CD4-positive, alpha-beta memory T cell (primary cell): ENCODE data around the gene KLHL28. TPM values are rescaled to one million over a fixed set of nuclear protein-coding genes. Genes with fewer than 3 reads are reported as not detected.

Experiments
- CTCF ChIA-PET: fragments of 350-600 bp; sonication (Branson Sonifier 250); formaldehyde crosslinking; loops from one replicate; lab custom pipeline; 2021; ENCODE audit warnings: inconsistent platforms; ENCODE audit not compliant: partially characterized antibody; lab: Charles Lee
- POLR2A ChIA-PET: fragments of 350-600 bp; sonication (Branson Sonifier 250); formaldehyde crosslinking; loops from one replicate; lab custom pipeline; 2021; ENCODE audit not compliant: partially characterized antibody; lab: Charles Lee
- DNase-seq, 5 donors: peaks; one replicate each; pipeline versions ENCODE4 v3.0.0 to v3.0.0-alpha.2; 2020 to 2022; ENCODE audit warnings: mixed read lengths in 1 of 5
- H3K27ac ChIP-seq: one replicate; pipeline ENCODE4 v1.7.0; 2013; ENCODE audit warnings: low read depth, low read length
- H3K27me3 ChIP-seq: 2 replicates; pipeline ENCODE4 v1.7.0; 2013; ENCODE audit warnings: mild to moderate bottlenecking, low read length, moderate library complexity; ENCODE audit not compliant: insufficient read depth
- H3K36me3 ChIP-seq: 2 replicates; pipeline ENCODE4 v1.7.0; 2013; ENCODE audit warnings: mild to moderate bottlenecking, low read length, moderate library complexity; ENCODE audit not compliant: insufficient read depth
- H3K4me1 ChIP-seq: 2 replicates; pipeline ENCODE4 v1.7.0; 2013; ENCODE audit warnings: mild to moderate bottlenecking, low read length, moderate library complexity; ENCODE audit not compliant: insufficient read depth
- H3K4me3 ChIP-seq, 2 donors: one replicate each; pipeline ENCODE4 v1.7.0; 2013; ENCODE audit warnings: low read length in 2 of 2, mild to moderate bottlenecking in 1 of 2
- H3K9me3 ChIP-seq, 2 donors: one replicate each; pipeline ENCODE4 v1.7.0; 2013; ENCODE audit warnings: low read length in 2 of 2, control low read depth in 1 of 2; ENCODE audit not compliant: control insufficient read depth in 1 of 2
- H3K27ac Mint-ChIP-seq, 7 donors: one replicate each; pipeline ENCODE4 v1.8.0; 2020 to 2021; ENCODE audit warnings: mixed read lengths in 7 of 7, mild to moderate bottlenecking in 6 of 7, inconsistent platforms in 3 of 7, moderate library complexity in 3 of 7
- H3K27me3 Mint-ChIP-seq, 2 donors: one replicate each; pipeline ENCODE4 v1.8.0; 2020 to 2021; ENCODE audit warnings: mixed read lengths in 2 of 2
- H3K36me3 Mint-ChIP-seq, 2 donors: one replicate each; pipeline ENCODE4 v1.8.0; 2020 to 2021; ENCODE audit warnings: mixed read lengths in 2 of 2, inconsistent platforms in 1 of 2, mild to moderate bottlenecking in 1 of 2
- H3K4me1 Mint-ChIP-seq, 4 donors: one replicate each; pipeline ENCODE4 v1.8.0; 2020 to 2021; ENCODE audit warnings: mixed read lengths in 4 of 4, mild to moderate bottlenecking in 1 of 4
- H3K4me3 Mint-ChIP-seq, 8 donors: one replicate each; pipeline ENCODE4 v1.8.0; 2020 to 2021; ENCODE audit warnings: mixed read lengths in 8 of 8, mild to moderate bottlenecking in 7 of 8, moderate library complexity in 6 of 8, inconsistent platforms in 3 of 8
- H3K9me3 Mint-ChIP-seq, 8 donors: one replicate each; pipeline ENCODE4 v1.8.0; 2020 to 2021; ENCODE audit warnings: mixed read lengths in 8 of 8, mild to moderate bottlenecking in 5 of 8, inconsistent platforms in 3 of 8, moderate library complexity in 1 of 8
- intact Hi-C: fragments of 100-400 bp; cut with micrococcal nuclease; formaldehyde crosslinking; loops from one replicate; pipeline ENCODE4 v1.15.1; 2023
- polyA plus RNA-seq, 2 donors: library from polyadenylated mRNA; unstranded; fragments of 300-500 nt; fragmentation: Illumina TruSeq; gene quantifications; one replicate each; pipeline ENCODE4 v1.2.3, GENCODE V29; 2021
- total RNA-seq, 2 experiments: library from RNA; stranded (reverse); gene quantifications; one replicate each; pipeline ENCODE4 v1.2.3, GENCODE V29; 2021

Gene KLHL28
- total and polyA plus RNA-seq, 4 experiments from 2014 or later, result 38.4 to 69.9 (median 42.5) TPM

DNA sequence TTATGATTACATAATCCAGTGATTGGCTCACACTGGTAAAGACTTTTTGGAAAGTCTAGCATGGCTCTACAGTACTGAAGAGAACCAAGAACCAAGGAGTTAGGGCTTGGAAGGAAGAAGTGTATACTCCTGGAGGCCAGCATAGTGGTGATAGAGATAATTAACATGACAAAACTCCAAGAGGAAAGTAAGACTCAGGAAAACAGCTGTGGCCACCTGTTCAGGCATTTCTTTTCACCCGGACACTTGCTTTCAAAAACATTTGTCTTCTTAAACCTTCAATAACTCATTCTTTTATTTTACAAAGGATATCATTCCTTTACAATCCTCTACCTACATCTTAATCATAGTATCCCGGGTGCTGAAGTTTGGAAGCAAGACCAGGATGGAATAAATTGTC, 50.9 kb downstream of the KLHL28 start:
- Histone ChIP-seq H3K4me3 (no peak overlapping the region), H3K27me3 (peaks cover 17% of the 10 kb centered on the region), H3K27ac (no peak overlapping the region), H3K4me1 (no peaks in the 10 kb centered on the region), H3K9me3 (no peaks in the 10 kb centered on the region), H3K36me3 (no peaks in the 10 kb centered on the region)
- ChIA-PET POLR2A (no interaction called here), CTCF (interaction anchor here (4.2 kb wide), 1 partner anchor 359 kb away, joined by 33 read pairs; no protein-coding TSS in a partner anchor)
- H3K36me3 Mint-ChIP-seq, result peaks cover 0 to 1% of the 10 kb centered on the region in 2 donors
- H3K27ac Mint-ChIP-seq, result no peak overlapping the region
- peaks cover 0 to 13% (median 4%) of the 10 kb centered on the region in 8 donors for H3K9me3 Mint-ChIP-seq
- H3K27me3 Mint-ChIP-seq, result peaks cover 22 to 30% of the 10 kb centered on the region in 2 donors
- intact Hi-C loops, result loop anchor here (5.0 kb wide), 1 partner anchor 341 kb away; the partner anchor contains the start of gene MIS18BP1
- H3K4me3 Mint-ChIP-seq, result no peak overlapping the region
- H3K4me1 Mint-ChIP-seq, result peaks cover 4 to 10% (median 6%) of the 10 kb centered on the region in 4 donors
- DNase-seq, result no peak

DNA sequence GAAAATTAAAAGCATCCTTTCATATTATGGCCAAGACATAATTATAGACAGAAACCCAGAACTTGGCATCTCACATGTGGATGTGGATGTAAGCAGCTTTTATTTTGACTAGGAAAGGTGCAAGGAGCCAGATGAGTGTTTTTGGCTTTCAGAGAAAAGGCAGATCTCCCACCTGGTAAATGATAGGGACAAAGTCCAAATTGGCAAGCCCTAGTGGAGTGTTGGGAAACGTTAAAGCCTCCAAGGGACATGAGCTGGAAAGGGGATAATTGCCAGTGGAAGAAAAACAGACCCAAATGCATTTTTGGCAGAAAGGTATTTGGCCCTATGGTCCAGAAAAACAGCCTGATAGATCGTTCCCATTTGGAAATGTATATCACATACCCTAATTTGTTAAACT, 60.1 kb downstream of the KLHL28 start:
- no peak overlapping the region for H3K4me3 ChIP-seq
- H3K9me3 ChIP-seq, result no peaks in the 10 kb centered on the region
- POLR2A ChIA-PET, result interaction anchor here (2.4 kb wide), 1 partner anchor 60 kb away, joined by 8 read pairs; the partner anchor contains the start of genes KLHL28 and TOGARAM1
- Mint-ChIP-seq H3K4me3 (no peak overlapping the region), H3K9me3 (no peaks in the 10 kb centered on the region), H3K36me3 (peaks cover 8 to 15% of the 10 kb centered on the region in 2 donors), H3K27ac (peak overlapping the region in 1 of 7 donors; percentile 19), H3K27me3 (no peaks in the 10 kb centered on the region), H3K4me1 (peaks cover 15 to 27% (median 20%) of the 10 kb centered on the region in 4 donors)
- no peak for DNase-seq
- no peaks in the 10 kb centered on the region for H3K36me3 ChIP-seq
- CTCF ChIA-PET, result interaction anchor here (1.7 kb wide), 1 partner anchor 11 kb away, joined by 5 read pairs; no protein-coding TSS in a partner anchor
- H3K4me1 ChIP-seq, result peaks cover 16% of the 10 kb centered on the region
- intact Hi-C loops, result no loop called here
- no peak overlapping the region for H3K27ac ChIP-seq
- H3K27me3 ChIP-seq, result no peaks in the 10 kb centered on the region

- ChIA-PET POLR2A (interaction anchor here (1.3 to 3.9 kb wide), 4 partner anchors 63 to 354 kb away, joined by 3 to 67 read pairs (median 11); partner anchors contain the start of genes FKBP3, KLHL28, MIS18BP1 and TOGARAM1), CTCF (interaction anchor here (0.8 kb wide), 1 partner anchor 355 kb away, joined by 4 read pairs; the partner anchor contains the start of gene MIS18BP1)
- H3K27ac ChIP-seq, result no peak overlapping the region
- Mint-ChIP-seq H3K9me3 (no peaks in the 10 kb centered on the region), H3K4me1 (peaks cover 15 to 27% (median 21%) of the 10 kb centered on the region in 4 donors), H3K4me3 (peak overlapping the region; percentile 85 to 97 (median 87)), H3K27me3 (no peaks in the 10 kb centered on the region), H3K36me3 (peaks cover 0 to 7% of the 10 kb centered on the region in 2 donors), H3K27ac (peak overlapping the region; percentile 83 to 94 (median 91))
- no peak overlapping the region for H3K4me3 ChIP-seq
- H3K36me3 ChIP-seq, result no peaks in the 10 kb centered on the region
- H3K27me3 ChIP-seq, result no peaks in the 10 kb centered on the region
- peaks cover 22% of the 10 kb centered on the region for H3K4me1 ChIP-seq
- intact Hi-C loops, result no loop called here
- no peaks in the 10 kb centered on the region for H3K9me3 ChIP-seq
- no peak for DNase-seq
Measured at GRCh38 chr14:44898551-44898950, 63.2 kb downstream of the KLHL28 start.

- POLR2A ChIA-PET, result interaction anchor here (1.5 to 3.9 kb wide), 4 partner anchors 61 to 355 kb away, joined by 3 to 67 read pairs (median 13); partner anchors contain the start of genes KLHL28, MIS18BP1 and TOGARAM1
- no peaks in the 10 kb centered on the region for H3K27me3 ChIP-seq
- Mint-ChIP-seq H3K27me3 (no peaks in the 10 kb centered on the region), H3K4me3 (peak overlapping the region; percentile 85 to 97 (median 87)), H3K9me3 (no peaks in the 10 kb centered on the region), H3K4me1 (peaks cover 14 to 27% (median 21%) of the 10 kb centered on the region in 4 donors), H3K27ac (peak overlapping the region; percentile 83 to 94 (median 91)), H3K36me3 (peaks cover 0 to 4% of the 10 kb centered on the region in 2 donors)
- H3K27ac ChIP-seq, result peak overlapping the region; percentile 90
- H3K9me3 ChIP-seq, result no peaks in the 10 kb centered on the region
- DNase-seq, result no peak
- intact Hi-C loops, result loop anchor here (1.0 kb wide), 4 partner anchors 65 to 356 kb away; partner anchors contain the start of genes FKBP3, MIS18BP1, PRPF39 and TOGARAM1
- H3K4me3 ChIP-seq, result peak overlapping the region; percentile 30 to 74
- H3K4me1 ChIP-seq, result peaks cover 22% of the 10 kb centered on the region
- CTCF ChIA-PET, result interaction anchor here (0.8 kb wide), 1 partner anchor 356 kb away, joined by 4 read pairs; the partner anchor contains the start of gene MIS18BP1
- H3K36me3 ChIP-seq, result no peaks in the 10 kb centered on the region
Measured at GRCh38 chr14:44897845-44898151, 63.9 kb downstream of the KLHL28 start.

GRCh38 chr14:44897041-44897844, 64.5 kb downstream of the KLHL28 start:
- H3K36me3 ChIP-seq, result no peaks in the 10 kb centered on the region
- no peaks in the 10 kb centered on the region for H3K27me3 ChIP-seq
- H3K27ac ChIP-seq, result peak overlapping the region; percentile 90
- POLR2A ChIA-PET, result interaction anchor here (0.6 to 3.9 kb wide), 10 partner anchors 12 to 356 kb away, joined by 3 to 67 read pairs (median 3); partner anchors contain the start of genes FANCM, FKBP3, KLHL28 and MIS18BP1
- H3K9me3 Mint-ChIP-seq, result no peaks in the 10 kb centered on the region
- peaks cover 0 to 4% of the 10 kb centered on the region in 2 donors for H3K36me3 Mint-ChIP-seq
- H3K4me1 ChIP-seq, result peaks cover 22% of the 10 kb centered on the region
- DNase-seq, result peak; percentile 91 to 99 (median 93)
- no peaks in the 10 kb centered on the region for H3K27me3 Mint-ChIP-seq
- peak overlapping the region; percentile 83 to 99 (median 98) for H3K27ac Mint-ChIP-seq
- H3K4me3 ChIP-seq, result peak overlapping the region; percentile 30 to 74
- peaks cover 14 to 27% (median 21%) of the 10 kb centered on the region in 4 donors for H3K4me1 Mint-ChIP-seq
- intact Hi-C loops, result loop anchor here (1.0 kb wide), 4 partner anchors 65 to 356 kb away; partner anchors contain the start of genes FKBP3, MIS18BP1, PRPF39 and TOGARAM1
- CTCF ChIA-PET, result interaction anchor here (0.7 to 2.1 kb wide), 5 partner anchors 12 to 356 kb away, joined by 3 to 11 read pairs (median 3); partner anchors contain the start of genes KLHL28 and MIS18BP1
- no peaks in the 10 kb centered on the region for H3K9me3 ChIP-seq
- H3K4me3 Mint-ChIP-seq, result peak overlapping the region; percentile 91 to 98 (median 94)

GRCh38 chr14:44896275-44897040, 65.3 kb downstream of the KLHL28 start:
- peak overlapping the region in 1 of 2 donors; percentile 74 for H3K4me3 ChIP-seq
- peak overlapping the region; percentile 90 for H3K27ac ChIP-seq
- DNase-seq, result no peak
- peak overlapping the region; percentile 91 to 98 (median 94) for H3K4me3 Mint-ChIP-seq
- ChIA-PET POLR2A (interaction anchor here (0.6 to 3.9 kb wide), 9 partner anchors 12 to 357 kb away, joined by 3 to 67 read pairs (median 3); partner anchors contain the start of genes FANCM, FKBP3, KLHL28 and MIS18BP1), CTCF (interaction anchor here (0.7 to 2.1 kb wide), 5 partner anchors 13 to 356 kb away, joined by 3 to 11 read pairs (median 3); partner anchors contain the start of genes KLHL28 and MIS18BP1)
- H3K27me3 Mint-ChIP-seq, result no peaks in the 10 kb centered on the region
- intact Hi-C loops, result loop anchor here (1.0 kb wide), 4 partner anchors 66 to 357 kb away; partner anchors contain the start of genes FKBP3, MIS18BP1, PRPF39 and TOGARAM1
- peaks cover 22% of the 10 kb centered on the region for H3K4me1 ChIP-seq
- H3K4me1 Mint-ChIP-seq, result peaks cover 12 to 24% (median 19%) of the 10 kb centered on the region in 4 donors
- H3K9me3 ChIP-seq, result no peaks in the 10 kb centered on the region
- H3K9me3 Mint-ChIP-seq, result peaks cover 0 to 4% (median 0%) of the 10 kb centered on the region in 8 donors
- H3K27me3 ChIP-seq, result no peaks in the 10 kb centered on the region
- H3K27ac Mint-ChIP-seq, result peak overlapping the region; percentile 83 to 99 (median 98)
- no peaks in the 10 kb centered on the region for H3K36me3 ChIP-seq
- H3K36me3 Mint-ChIP-seq, result peaks cover 0 to 4% of the 10 kb centered on the region in 2 donors
